ENCODE data around the gene ABCG8. TPM values are rescaled to one million over a fixed set of nuclear protein-coding genes. Genes with fewer than 3 reads are reported as not detected.
"Not testable (repeated sequence)": the region's sequence is repeated elsewhere in the genome, so short reads cannot be mapped to it uniquely, and the experiment has no call there.

The ABCG8 gene
- total RNA-seq, 1 donor from 2014 or later: 0.13 TPM

DNA sequence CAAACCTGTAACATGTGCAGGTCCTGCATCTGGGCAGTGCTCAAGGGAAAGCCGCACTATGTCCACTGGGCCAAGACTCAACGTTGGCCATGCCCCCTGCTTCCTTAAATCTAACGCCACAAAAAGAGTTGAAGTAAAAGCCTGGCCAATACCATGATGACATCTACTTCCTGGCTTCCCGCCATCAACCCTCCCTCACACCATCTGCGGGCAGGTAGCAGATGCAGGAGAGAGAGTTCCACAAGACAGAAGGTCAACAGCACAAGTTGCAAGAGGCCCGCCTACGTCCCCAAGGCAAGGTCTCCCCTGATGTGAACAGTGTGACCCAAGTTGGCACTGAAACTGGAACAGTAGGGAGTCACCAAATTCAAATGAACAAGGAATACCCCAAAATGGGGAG is 48.4 kb downstream of the ABCG8 start:
- H3K4me3 Mint-ChIP-seq: no peak overlapping the region
- no peaks in the 10 kb centered on the region for H3K4me1 Mint-ChIP-seq (ENCODE audit: low read depth)
- no peak overlapping the region for H3K27ac Mint-ChIP-seq
- intact Hi-C loops (cut with micrococcal nuclease): no loop called here
- no peak for DNase-seq (ENCODE audit: low spot score)
- H3K27me3 Mint-ChIP-seq (ENCODE audit: insufficient read depth): no peaks in the 10 kb centered on the region
- no peaks in the 10 kb centered on the region for H3K9me3 Mint-ChIP-seq
- H3K36me3 Mint-ChIP-seq (ENCODE audit: low read depth): peaks cover 44% of the 10 kb centered on the region

DNA sequence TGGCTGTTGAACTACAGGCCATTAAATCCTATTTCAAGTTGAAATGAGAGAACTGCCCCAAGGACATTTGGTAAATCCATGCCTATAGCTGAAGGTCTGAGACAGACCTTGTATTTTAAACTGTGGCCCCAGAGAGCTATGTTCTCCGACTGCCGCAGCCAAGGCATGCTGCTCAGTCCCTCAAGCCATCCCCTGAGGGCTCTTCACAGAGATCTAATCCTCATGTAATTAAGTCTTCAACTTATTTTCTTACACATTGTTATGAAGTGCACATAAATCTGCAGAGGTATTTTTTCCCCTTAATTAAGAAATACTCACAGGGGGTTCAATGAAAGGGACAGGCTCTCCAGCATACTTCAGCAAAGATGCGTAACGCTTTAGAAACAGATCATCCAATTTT is 50.6 kb downstream of the ABCG8 start:
- Mint-ChIP-seq H3K9me3 (no peaks in the 10 kb centered on the region), H3K4me1 (ENCODE audit: low read depth) (no peaks in the 10 kb centered on the region), H3K36me3 (ENCODE audit: low read depth) (peaks cover 54% of the 10 kb centered on the region), H3K27ac (no peak overlapping the region), H3K4me3 (no peak overlapping the region), H3K27me3 (ENCODE audit: insufficient read depth) (no peaks in the 10 kb centered on the region)
- DNase-seq (ENCODE audit: low spot score): no peak
- intact Hi-C loops (cut with micrococcal nuclease): no loop called here

DNA sequence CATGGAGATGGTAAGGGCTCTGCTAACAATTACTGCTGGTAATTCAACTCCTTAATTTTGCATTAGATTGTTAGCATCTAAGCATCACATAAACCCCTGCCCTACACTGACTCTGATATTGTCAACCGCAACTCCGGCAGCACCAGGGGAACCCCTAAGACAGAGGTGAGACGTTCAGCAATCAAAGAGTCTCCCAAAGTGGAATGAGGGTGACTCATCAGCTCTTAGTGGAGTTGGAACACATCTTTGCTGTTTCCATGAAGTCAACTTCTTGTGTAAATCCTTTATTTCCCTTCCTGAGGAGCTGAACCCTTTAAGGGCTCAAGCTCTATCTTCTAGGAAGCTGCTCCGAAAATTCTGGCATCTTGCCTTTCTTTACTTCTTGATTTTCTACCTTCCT is 52.1 kb downstream of the ABCG8 start:
- Mint-ChIP-seq H3K4me3 (no peak overlapping the region), H3K27me3 (ENCODE audit: insufficient read depth) (no peaks in the 10 kb centered on the region), H3K4me1 (ENCODE audit: low read depth) (no peaks in the 10 kb centered on the region), H3K36me3 (ENCODE audit: low read depth) (peaks cover 57% of the 10 kb centered on the region), H3K9me3 (no peaks in the 10 kb centered on the region), H3K27ac (no peak overlapping the region)
- intact Hi-C loops (cut with micrococcal nuclease): no loop called here
- no peak for DNase-seq (ENCODE audit: low spot score)

DNA sequence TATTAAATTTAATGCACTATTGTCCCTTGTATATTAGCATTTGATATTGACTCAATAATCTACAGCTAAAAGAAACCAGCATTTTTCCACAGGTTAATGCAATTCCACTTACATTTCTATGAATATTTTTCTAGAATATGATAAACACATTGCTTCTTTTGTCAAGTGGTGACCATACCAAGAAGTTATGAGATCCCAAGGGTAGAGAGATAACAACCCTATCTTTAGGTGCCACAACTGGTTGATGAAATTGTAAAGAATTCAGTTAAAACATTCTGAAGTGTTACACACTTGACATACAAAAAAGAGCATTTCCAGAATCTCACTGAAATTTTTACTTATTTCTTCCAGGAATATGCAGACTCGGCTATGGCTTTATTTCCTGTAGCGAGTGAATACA is 56.0 kb downstream of the ABCG8 start:
- H3K9me3 Mint-ChIP-seq: no peaks in the 10 kb centered on the region
- intact Hi-C loops (cut with micrococcal nuclease): no loop called here
- no peak for DNase-seq (ENCODE audit: low spot score)
- no peaks in the 10 kb centered on the region for H3K27me3 Mint-ChIP-seq (ENCODE audit: insufficient read depth)
- H3K4me3 Mint-ChIP-seq: no peak overlapping the region
- no peaks in the 10 kb centered on the region for H3K4me1 Mint-ChIP-seq (ENCODE audit: low read depth)
- peaks cover 44% of the 10 kb centered on the region for H3K36me3 Mint-ChIP-seq (ENCODE audit: low read depth)
- H3K27ac Mint-ChIP-seq: no peak overlapping the region

DNA sequence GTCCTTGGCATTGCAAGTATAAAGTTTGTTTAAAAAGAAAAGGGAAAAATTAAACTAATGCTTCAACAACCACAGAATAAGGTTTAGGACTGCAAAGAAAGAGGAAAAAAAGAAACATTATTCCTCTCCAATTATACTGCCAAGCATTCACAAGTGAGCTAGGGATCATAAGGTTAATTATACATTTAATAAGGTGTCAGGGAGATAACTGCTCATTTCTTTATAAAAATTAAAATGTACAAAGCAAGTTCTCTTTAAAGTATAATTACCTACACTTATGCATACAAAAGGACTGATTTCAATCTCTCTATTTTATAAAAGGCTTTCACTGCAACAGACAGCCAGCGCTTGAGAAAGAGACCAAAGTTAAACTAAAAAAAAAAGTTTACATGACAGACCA is 58.1 kb downstream of the ABCG8 start:
- Mint-ChIP-seq H3K36me3 (ENCODE audit: low read depth) (peaks cover 33% of the 10 kb centered on the region), H3K27me3 (ENCODE audit: insufficient read depth) (no peaks in the 10 kb centered on the region), H3K9me3 (no peaks in the 10 kb centered on the region), H3K4me1 (ENCODE audit: low read depth) (no peaks in the 10 kb centered on the region), H3K27ac (no peak overlapping the region), H3K4me3 (no peak overlapping the region)
- intact Hi-C loops (cut with micrococcal nuclease): no loop called here
- no peak for DNase-seq (ENCODE audit: low spot score)

DNA sequence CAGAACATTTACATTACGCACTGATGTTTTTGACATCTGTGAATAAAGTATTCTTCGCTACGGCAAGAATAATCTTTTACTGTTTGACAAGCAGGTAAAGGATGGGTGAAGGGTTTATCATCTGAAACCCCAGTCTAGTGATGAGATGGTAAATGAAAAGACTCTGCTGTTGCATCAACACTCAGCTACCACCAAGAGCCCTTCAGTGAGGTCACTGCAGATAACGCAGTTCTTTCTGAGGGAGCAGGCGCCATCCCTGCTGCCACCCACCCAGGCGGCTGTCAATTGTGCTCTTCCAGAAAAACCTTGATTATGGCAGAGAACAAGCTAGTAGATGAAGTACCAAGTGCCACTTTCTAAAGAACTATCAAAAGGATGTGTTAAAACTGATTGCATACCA is 58.7 kb downstream of the ABCG8 start:
- peaks cover 28% of the 10 kb centered on the region for H3K36me3 Mint-ChIP-seq (ENCODE audit: low read depth)
- H3K9me3 Mint-ChIP-seq: no peaks in the 10 kb centered on the region
- no peak overlapping the region for H3K4me3 Mint-ChIP-seq
- DNase-seq (ENCODE audit: low spot score): no peak
- no peak overlapping the region for H3K27ac Mint-ChIP-seq
- intact Hi-C loops (cut with micrococcal nuclease): no loop called here
- H3K4me1 Mint-ChIP-seq (ENCODE audit: low read depth): no peaks in the 10 kb centered on the region
- H3K27me3 Mint-ChIP-seq (ENCODE audit: insufficient read depth): no peaks in the 10 kb centered on the region

DNA sequence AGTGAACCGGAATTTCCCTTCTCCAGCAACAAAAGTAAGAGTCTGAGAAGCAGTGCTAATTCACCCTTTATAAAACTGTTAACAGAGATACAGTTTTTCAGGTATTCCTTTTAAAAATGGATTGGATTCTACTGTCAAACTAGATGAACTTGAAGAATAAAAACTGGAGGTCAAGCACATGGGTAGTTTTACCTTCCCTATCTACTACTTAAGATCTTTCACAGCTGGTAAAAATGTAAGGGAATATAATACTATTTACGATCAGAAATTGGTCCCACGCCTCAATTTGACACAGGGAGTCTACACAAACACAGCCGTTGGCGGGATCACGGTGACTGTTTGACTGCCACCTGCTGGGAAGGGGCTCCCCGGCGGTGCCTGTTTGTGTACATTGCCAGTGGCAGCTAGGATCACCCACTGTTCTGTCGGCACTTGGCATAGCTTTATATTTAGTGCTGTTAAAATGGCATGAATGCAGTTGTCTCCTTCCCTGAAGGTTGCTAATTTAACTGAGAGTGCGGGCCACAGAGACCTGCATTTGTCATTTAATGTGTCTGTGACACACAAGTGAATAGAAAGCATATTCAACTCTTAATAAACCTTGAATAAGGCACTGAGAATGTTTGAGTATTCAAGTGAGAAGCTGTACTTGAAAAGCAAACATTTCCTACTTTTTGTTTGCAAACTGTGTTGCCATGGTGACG is 59.5 kb downstream of the ABCG8 start:
- intact Hi-C loops (cut with micrococcal nuclease): no loop called here
- H3K9me3 Mint-ChIP-seq: no peaks in the 10 kb centered on the region
- H3K4me3 Mint-ChIP-seq: no peak overlapping the region
- no peaks in the 10 kb centered on the region for H3K4me1 Mint-ChIP-seq (ENCODE audit: low read depth)
- no peaks in the 10 kb centered on the region for H3K27me3 Mint-ChIP-seq (ENCODE audit: insufficient read depth)
- H3K36me3 Mint-ChIP-seq (ENCODE audit: low read depth): peaks cover 30% of the 10 kb centered on the region
- DNase-seq (ENCODE audit: low spot score): no peak
- no peak overlapping the region for H3K27ac Mint-ChIP-seq

DNA sequence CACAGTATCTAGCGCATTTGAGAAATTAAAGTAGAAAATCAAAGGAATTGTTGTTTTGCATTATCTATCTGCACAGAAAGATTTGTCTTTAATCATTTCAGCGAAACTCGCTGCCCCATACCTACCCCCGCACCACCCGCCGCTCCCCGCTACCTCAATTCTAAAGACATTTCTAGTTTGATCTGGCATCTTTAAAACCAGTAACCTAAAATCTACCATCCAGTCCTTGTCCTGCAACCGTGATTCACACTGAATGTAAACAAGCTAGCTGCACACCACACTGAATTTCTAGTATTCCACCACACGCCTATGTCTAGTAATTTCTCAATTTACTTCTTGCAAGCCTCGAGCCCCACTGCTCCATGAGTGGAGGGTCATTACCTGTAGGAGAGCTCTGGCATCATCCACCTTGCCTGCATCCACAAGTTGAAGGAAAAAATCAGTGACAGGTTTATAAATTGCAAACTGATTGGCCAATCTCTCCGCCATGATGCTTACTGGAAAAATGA is 60.1 kb downstream of the ABCG8 start:
- no peak for DNase-seq (ENCODE audit: low spot score)
- no peak overlapping the region for H3K27ac Mint-ChIP-seq
- no peaks in the 10 kb centered on the region for H3K4me1 Mint-ChIP-seq (ENCODE audit: low read depth)
- intact Hi-C loops (cut with micrococcal nuclease): no loop called here
- peaks cover 26% of the 10 kb centered on the region for H3K36me3 Mint-ChIP-seq (ENCODE audit: low read depth)
- H3K9me3 Mint-ChIP-seq: no peaks in the 10 kb centered on the region
- no peak overlapping the region for H3K4me3 Mint-ChIP-seq
- no peaks in the 10 kb centered on the region for H3K27me3 Mint-ChIP-seq (ENCODE audit: insufficient read depth)

DNA sequence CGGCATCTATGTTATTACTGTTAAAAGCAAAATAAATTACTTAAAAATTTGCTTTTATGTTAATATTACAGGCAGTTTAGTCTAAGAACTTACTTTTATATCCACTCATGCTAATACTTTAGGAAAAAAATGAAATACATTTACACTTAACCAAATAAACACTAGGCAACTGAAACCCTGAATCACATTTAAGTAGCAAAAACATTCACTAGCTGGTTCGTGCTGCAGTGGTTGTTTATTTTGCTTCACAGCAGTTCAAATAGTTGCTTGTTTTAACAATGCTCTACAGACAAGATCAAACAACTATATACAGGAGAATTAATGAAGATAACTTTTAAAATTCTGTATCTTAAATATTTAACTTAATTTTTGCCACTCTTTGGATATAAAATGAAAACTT is 60.8 kb downstream of the ABCG8 start:
- Mint-ChIP-seq H3K4me1 (ENCODE audit: low read depth) (no peaks in the 10 kb centered on the region), H3K9me3 (no peaks in the 10 kb centered on the region), H3K27ac (no peak overlapping the region), H3K36me3 (ENCODE audit: low read depth) (peaks cover 27% of the 10 kb centered on the region), H3K27me3 (ENCODE audit: insufficient read depth) (no peaks in the 10 kb centered on the region), H3K4me3 (no peak overlapping the region)
- intact Hi-C loops (cut with micrococcal nuclease): no loop called here
- DNase-seq (ENCODE audit: low spot score): no peak

DNA sequence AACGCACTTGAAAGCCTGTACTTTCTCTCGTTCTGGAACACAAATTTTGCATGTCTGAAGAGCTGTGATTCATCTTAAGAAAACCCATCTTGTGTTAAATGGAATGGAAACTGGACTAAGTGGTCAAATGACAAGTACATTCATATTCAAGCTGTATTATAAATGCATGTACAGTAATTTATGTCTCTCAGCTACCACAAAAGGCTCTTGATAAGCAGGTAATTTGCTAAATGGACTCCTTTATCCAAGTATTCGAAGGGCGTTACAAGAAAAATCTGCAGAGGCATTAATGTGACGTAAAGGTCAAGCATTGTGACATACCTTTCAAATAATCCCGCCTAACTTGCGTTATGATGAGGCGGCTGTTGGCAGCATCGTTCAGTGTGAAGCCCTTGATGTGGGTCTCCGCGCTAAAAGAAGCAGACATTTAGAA is 66.6 kb downstream of the ABCG8 start:
- no peaks in the 10 kb centered on the region for H3K27me3 Mint-ChIP-seq (ENCODE audit: insufficient read depth)
- H3K4me1 Mint-ChIP-seq (ENCODE audit: low read depth): peaks cover 5% of the 10 kb centered on the region
- intact Hi-C loops (cut with micrococcal nuclease): no loop called here
- no peaks in the 10 kb centered on the region for H3K9me3 Mint-ChIP-seq
- DNase-seq (ENCODE audit: low spot score): no peak
- no peak overlapping the region for H3K27ac Mint-ChIP-seq
- peaks cover 49% of the 10 kb centered on the region for H3K36me3 Mint-ChIP-seq (ENCODE audit: low read depth)
- no peak overlapping the region for H3K4me3 Mint-ChIP-seq

DNA sequence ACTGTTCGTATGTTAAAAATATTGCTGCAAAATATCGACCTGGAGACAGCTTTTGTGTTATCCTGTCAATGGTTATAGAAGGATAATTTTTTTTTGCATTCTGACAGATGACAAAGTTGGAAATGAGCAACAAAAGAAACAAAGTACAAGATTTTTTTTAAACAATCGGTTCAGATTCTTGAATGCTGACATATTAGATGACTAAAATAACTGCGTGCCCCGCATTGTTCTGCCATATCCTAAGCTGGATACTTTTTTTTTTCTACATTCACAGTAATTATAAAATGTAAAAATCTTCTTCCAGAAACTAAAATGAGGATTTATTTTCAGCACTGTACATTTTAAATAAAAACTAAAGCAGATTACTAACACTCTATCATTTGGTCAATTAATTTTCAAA is 67.1 kb downstream of the ABCG8 start:
- no peak overlapping the region for H3K27ac Mint-ChIP-seq
- H3K27me3 Mint-ChIP-seq (ENCODE audit: insufficient read depth): no peaks in the 10 kb centered on the region
- intact Hi-C loops (cut with micrococcal nuclease): no loop called here
- no peak for DNase-seq (ENCODE audit: low spot score)
- no peaks in the 10 kb centered on the region for H3K9me3 Mint-ChIP-seq
- no peak overlapping the region for H3K4me3 Mint-ChIP-seq
- peaks cover 5% of the 10 kb centered on the region for H3K4me1 Mint-ChIP-seq (ENCODE audit: low read depth)
- peaks cover 46% of the 10 kb centered on the region for H3K36me3 Mint-ChIP-seq (ENCODE audit: low read depth)

DNA sequence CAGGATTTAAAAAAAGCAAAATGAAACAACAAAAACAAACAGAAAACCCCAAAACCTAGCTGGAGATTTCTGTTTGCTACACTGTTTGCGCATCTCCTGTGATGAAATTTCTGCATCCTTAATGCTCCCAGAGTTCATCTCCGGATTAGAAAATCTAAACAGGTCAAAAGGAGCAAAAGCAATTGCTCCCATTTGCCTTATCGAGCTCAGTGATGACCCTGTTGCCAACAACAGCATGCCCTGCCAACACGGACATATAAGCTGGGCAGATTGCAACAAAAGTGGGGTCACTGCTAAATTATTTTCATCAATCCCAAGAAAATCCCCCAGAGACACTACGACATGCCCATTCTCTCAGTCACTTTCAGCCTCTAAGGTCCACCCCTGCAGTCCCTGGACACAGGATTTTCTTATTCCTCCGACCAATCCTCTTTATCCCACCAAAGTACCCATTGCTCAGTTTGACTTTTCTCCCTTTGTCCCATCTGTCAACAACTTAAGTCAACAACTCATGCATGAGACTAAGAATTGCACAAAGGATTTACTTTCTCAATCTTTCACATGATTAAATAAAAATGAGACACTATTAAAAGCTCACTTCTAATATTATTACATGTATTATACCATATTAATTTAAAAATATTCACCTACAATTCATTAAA is 67.8 kb downstream of the ABCG8 start:
- intact Hi-C loops (cut with micrococcal nuclease): no loop called here
- peaks cover 48% of the 10 kb centered on the region for H3K36me3 Mint-ChIP-seq (ENCODE audit: low read depth)
- H3K27me3 Mint-ChIP-seq (ENCODE audit: insufficient read depth): no peaks in the 10 kb centered on the region
- H3K9me3 Mint-ChIP-seq: no peaks in the 10 kb centered on the region
- peaks cover 5% of the 10 kb centered on the region for H3K4me1 Mint-ChIP-seq (ENCODE audit: low read depth)
- no peak overlapping the region for H3K27ac Mint-ChIP-seq
- no peak for DNase-seq (ENCODE audit: low spot score)
- no peak overlapping the region for H3K4me3 Mint-ChIP-seq

DNA sequence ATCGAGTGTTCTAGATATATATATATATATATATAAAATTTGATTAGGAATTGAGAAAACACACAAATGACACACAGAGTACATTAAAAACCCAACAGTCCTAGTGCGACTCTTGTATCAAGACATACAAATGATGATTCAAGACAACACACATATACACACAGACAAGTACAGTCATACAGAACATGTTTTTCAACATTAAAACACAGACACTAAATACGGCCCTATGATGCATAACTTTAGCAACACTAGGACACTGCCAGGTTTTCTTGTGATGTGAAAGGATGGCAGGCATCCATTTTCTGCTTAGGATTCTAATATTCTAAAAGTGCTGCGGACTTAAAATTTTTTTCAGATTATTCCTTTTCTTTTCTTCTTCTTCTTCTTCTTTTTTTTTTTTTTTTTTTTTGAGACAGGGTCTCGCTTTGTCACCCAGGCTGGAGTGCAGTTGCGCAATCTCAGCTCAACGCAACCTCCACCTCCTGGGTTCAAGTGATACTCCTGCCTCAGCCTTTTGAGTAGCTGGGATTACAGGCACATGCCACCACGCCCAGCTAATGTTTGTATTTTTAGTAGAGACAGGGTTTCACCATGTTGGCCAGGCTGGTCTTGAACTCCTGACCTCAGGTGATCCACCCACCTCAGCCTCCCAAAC is 72.5 kb downstream of the ABCG8 start:
- not testable (repeated sequence) for H3K27ac Mint-ChIP-seq; H3K27me3 Mint-ChIP-seq (ENCODE audit: insufficient read depth); DNase-seq (ENCODE audit: low spot score); H3K4me1 Mint-ChIP-seq (ENCODE audit: low read depth); H3K4me3 Mint-ChIP-seq; H3K9me3 Mint-ChIP-seq
- peaks cover 38% of the 10 kb centered on the region for H3K36me3 Mint-ChIP-seq (ENCODE audit: low read depth)
- intact Hi-C loops (cut with micrococcal nuclease): loop anchor here (5.0 kb wide), 1 partner anchor 51 kb away; no protein-coding TSS in a partner anchor
